Stimulated activated CD8-positive, alpha-beta memory T cell treated with anti-CD3 and anti-CD28 coated beads, Interleukin-4, amount 100 ng/mL, for 48 hours (primary cell): Measurements from ENCODE around the gene UQCRQ.
"Not testable (repeated sequence)": the region's sequence is repeated elsewhere in the genome, so short reads cannot be mapped to it uniquely, and the experiment has no call there.

Experiments
- DNase-seq: peaks from one replicate; pipeline ENCODE4 v3.0.0-alpha.2; 2020

The UQCRQ gene

GRCh38 chr5:132834057-132834456 lies 32.4 kb upstream of the UQCRQ start:
- DNase-seq, result no peak

- DNase-seq, result no peak
Measured at GRCh38 chr5:132836852-132837251, 29.6 kb upstream of the UQCRQ start.

- DNase-seq, result no peak
Measured at GRCh38 chr5:132837868-132838267, 28.6 kb upstream of the UQCRQ start.

GRCh38 chr5:132838516-132839282 lies 27.7 kb upstream of the UQCRQ start:
- no peak for DNase-seq

GRCh38 chr5:132839426-132840301 lies 26.8 kb upstream of the UQCRQ start:
- DNase-seq, result no peak

- DNase-seq, result no peak
Measured at GRCh38 chr5:132840313-132840712, 26.1 kb upstream of the UQCRQ start.

GRCh38 chr5:132840896-132841295 lies 25.5 kb upstream of the UQCRQ start:
- no peak for DNase-seq

GRCh38 chr5:132841305-132841704 lies 25.1 kb upstream of the UQCRQ start:
- DNase-seq, result no peak

- DNase-seq, result no peak
Measured at GRCh38 chr5:132848270-132848669, 18.2 kb upstream of the UQCRQ start.

GRCh38 chr5:132849347-132849746 lies 17.1 kb upstream of the UQCRQ start:
- DNase-seq, result no peak

GRCh38 chr5:132850066-132850465 lies 16.4 kb upstream of the UQCRQ start:
- no peak for DNase-seq

GRCh38 chr5:132853323-132853722 lies 13.1 kb upstream of the UQCRQ start:
- no peak for DNase-seq

GRCh38 chr5:132853790-132854189 lies 12.7 kb upstream of the UQCRQ start:
- no peak for DNase-seq

- DNase-seq, result no peak
Measured at GRCh38 chr5:132854301-132854700, 12.1 kb upstream of the UQCRQ start.

- DNase-seq, result not testable (repeated sequence)
Measured at GRCh38 chr5:132854992-132855391, 11.4 kb upstream of the UQCRQ start.

- DNase-seq, result no peak
Measured at GRCh38 chr5:132856011-132856410, 10.4 kb upstream of the UQCRQ start.

- DNase-seq, result no peak
Measured at GRCh38 chr5:132859889-132860437, 6.5 kb upstream of the UQCRQ start.

- DNase-seq, result no peak
Measured at GRCh38 chr5:132860742-132861141, 5.7 kb upstream of the UQCRQ start.

GRCh38 chr5:132865668-132866341 lies 637 bp upstream of the UQCRQ start:
- DNase-seq, result no peak

GRCh38 chr5:132867046-132867451 lies 607 bp downstream of the UQCRQ start:
- no peak for DNase-seq

GRCh38 chr5:132868754-132869153 lies 2.3 kb downstream of the UQCRQ start:
- no peak for DNase-seq

- no peak for DNase-seq
Measured at GRCh38 chr5:132870801-132871200, 4.4 kb downstream of the UQCRQ start.
